IMR-90 (cell line): ENCODE data around the gene CST9.

Experiments
- BHLHE40 ChIP-seq: fragments of 150-350 bp; IDR thresholded peaks from 2 replicates; pipeline ENCODE4 v1.6.1; 2016; ENCODE audit warnings: mild to moderate bottlenecking, low read depth, low read length
- CEBPB ChIP-seq: IDR thresholded peaks from 2 replicates; pipeline ENCODE4 v1.6.1; 2012; ENCODE audit warnings: low read depth, low read length, improper control_type of control experiment
- CHD1 ChIP-seq: IDR thresholded peaks from 2 replicates; pipeline ENCODE4 v1.6.1; 2012; ENCODE audit warnings: low read depth, low read length, improper control_type of control experiment
- CTCF ChIP-seq: conservative IDR thresholded peaks from 2 replicates; pipeline ENCODE4 v1.5.1; 2012; ENCODE audit warnings: mild to moderate bottlenecking, low read depth, low read length, improper control_type of control experiment
- FOS ChIP-seq: fragments of 150-350 bp; IDR thresholded peaks from 2 replicates; pipeline ENCODE4 v1.6.1; 2016; ENCODE audit warnings: low read depth, low read length
- MAFK ChIP-seq: IDR thresholded peaks from 2 replicates; pipeline ENCODE4 v1.6.1; 2012; ENCODE audit warnings: low read depth, low read length, improper control_type of control experiment
- MXI1 ChIP-seq: IDR thresholded peaks from 2 replicates; pipeline ENCODE4 v1.6.1; 2012; ENCODE audit warnings: low read depth, mild to moderate bottlenecking, low read length, moderate library complexity, borderline replicate concordance
- NFE2L2 ChIP-seq: fragments of 150-350 bp; IDR thresholded peaks from 2 replicates; pipeline ENCODE4 v1.6.1; 2016; ENCODE audit warnings: low read depth, mild to moderate bottlenecking, low read length
- POLR2A ChIP-seq: IDR thresholded peaks from 2 replicates; pipeline ENCODE4 v1.6.1; 2012; ENCODE audit warnings: mild to moderate bottlenecking, low read depth, low read length
- RAD21 ChIP-seq: IDR thresholded peaks from 2 replicates; pipeline ENCODE4 v1.6.1; 2012; ENCODE audit warnings: low read length, improper control_type of control experiment
- RCOR1 ChIP-seq: IDR thresholded peaks from 2 replicates; pipeline ENCODE4 v1.6.1; 2012; ENCODE audit warnings: mild to moderate bottlenecking, low read length, improper control_type of control experiment; ENCODE audit not compliant: insufficient replicate concordance
- RFX5 ChIP-seq: IDR thresholded peaks from 2 replicates; pipeline ENCODE4 v1.8.0; 2012; ENCODE audit warnings: low read depth, mild to moderate bottlenecking, low read length, moderate library complexity
- SMC3 ChIP-seq: fragments of 150-350 bp; IDR thresholded peaks from 2 replicates; pipeline ENCODE4 v1.6.1; 2016; ENCODE audit warnings: low read depth, mild to moderate bottlenecking, antibody characterized with exemption, low read length, moderate library complexity
- USF2 ChIP-seq: fragments of 150-350 bp; IDR thresholded peaks from 2 replicates; pipeline ENCODE4 v1.6.1; 2017; ENCODE audit warnings: mild to moderate bottlenecking, antibody characterized with exemption, low read length, low read depth

- no peak for TF ChIP-seq CTCF
- no peak for TF ChIP-seq RAD21
- TF ChIP-seq SMC3: no peak
- TF ChIP-seq CEBPB: no peak
- TF ChIP-seq POLR2A: no peak
- no peak for TF ChIP-seq USF2
- no peak for TF ChIP-seq BHLHE40
- TF ChIP-seq MAFK: no peak
- no peak for TF ChIP-seq MXI1
- no peak for TF ChIP-seq RFX5
- TF ChIP-seq RCOR1: no peak
- no peak for TF ChIP-seq CHD1
- no peak for TF ChIP-seq FOS
- no peak for TF ChIP-seq NFE2L2
These were observed 42.9 kb downstream of the CST9 start for GRCh38 chr20:23562721-23563342.
